Measurements from ENCODE around the gene MSRB1. TPM values are rescaled to one million over a fixed set of nuclear protein-coding genes. Genes with fewer than 3 reads are reported as not detected.
"Not testable (repeated sequence)": the region's sequence is repeated elsewhere in the genome, so short reads cannot be mapped to it uniquely, and the experiment has no call there.

The MSRB1 gene
- total RNA-seq, 1 donor from 2014 or later = 6.6 TPM

GRCh38 chr16:1938316-1938715 lies 4.7 kb downstream of the MSRB1 start:
- DNase-seq = no peak

- no peak for DNase-seq
Measured at GRCh38 chr16:1936945-1937479, 6.0 kb downstream of the MSRB1 start.

DNA sequence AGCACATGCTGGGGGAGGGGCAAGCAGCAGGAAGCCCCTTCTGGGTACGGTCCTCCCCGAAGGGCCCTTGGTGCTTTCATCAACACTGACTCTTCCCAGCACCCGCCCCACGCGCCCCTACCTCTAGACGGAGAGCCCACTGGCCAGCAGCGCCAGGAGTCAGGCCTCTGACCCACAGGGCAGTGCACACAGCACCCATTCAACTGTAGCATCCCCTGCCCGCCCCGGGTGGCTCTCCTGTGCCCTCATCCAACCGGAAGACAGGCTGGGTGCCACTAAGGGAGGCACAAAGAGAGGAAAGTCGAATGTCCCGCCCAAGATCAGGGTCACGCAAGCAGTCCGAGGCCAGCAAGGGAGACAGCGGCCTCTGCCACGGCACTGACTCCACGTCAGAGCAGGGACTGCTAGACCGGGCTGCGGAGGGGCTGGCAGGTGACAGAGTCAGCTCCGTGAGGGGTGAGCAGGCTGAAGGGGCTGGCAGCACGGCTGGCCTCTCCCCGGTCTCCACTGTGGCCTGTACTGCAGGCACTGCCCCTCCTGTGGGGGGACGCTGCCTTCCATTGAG lies 9.8 kb downstream of the MSRB1 start:
- no peak for DNase-seq

DNA sequence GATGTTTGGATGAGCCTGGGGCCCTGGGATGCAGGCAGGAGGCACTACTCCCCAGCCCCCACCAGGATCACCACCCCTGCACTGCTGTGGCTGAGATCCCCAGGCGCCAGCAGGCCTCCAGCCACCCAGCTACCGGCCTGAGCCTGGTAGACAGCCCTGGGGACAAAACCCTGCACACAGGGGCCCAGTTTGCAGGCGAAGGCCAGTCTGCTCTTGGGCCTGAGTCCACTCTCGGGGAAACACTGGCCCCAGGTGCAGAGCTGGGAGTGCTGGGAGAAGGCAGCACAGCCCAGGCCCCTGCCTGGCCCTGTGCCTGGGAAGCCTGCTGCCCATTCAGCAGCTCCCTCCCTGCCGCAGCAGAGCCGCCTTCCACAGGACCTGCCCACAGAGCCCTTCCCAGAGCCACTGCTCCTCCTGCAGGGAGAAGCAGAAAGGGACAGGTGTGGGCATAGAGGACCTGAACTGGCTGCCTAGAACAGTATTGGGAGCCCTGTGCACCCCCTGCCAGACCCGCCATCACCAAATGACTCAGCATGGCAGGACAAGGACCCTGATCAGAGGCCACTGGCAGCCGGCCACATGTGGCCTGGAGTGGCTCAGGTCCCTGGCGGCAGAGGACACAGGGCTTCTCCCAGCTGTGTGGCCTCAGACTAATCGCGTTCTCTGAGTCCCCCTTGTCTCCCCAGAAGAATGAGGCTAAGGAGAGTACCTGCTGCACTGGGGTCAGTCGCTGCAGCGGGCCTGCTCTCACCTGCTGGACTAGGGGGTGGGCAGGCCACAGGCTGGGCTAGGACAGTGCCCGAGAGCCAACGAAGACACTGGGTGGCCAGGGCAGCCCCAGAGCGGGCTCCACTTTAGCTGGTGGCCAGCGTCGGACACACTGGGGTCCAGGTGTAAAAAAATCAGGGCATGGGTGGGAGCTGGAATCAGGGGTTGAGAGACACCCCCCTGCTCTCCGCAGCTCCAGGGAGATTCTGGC lies 10.7 kb downstream of the MSRB1 start:
- DNase-seq = no peak

DNA sequence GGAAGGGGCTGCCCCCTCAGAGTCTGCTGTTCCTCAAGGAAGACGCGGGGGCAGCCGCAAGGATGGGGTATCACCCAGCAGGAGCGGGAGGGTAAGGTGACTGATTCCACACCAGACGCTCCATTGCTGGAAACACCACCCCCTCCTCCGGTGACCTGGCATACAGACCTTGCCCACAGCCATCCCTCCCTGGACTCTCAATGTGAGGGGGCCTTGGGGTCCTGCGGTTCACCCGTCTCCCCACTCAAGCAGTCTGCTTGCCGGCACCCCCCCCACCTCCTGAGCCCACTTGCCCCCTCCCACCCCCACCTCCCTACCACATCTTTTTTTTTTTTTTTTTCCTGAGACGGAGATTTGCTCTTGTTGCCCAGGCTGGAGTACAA lies 12.7 kb downstream of the MSRB1 start:
- DNase-seq = no peak

DNA sequence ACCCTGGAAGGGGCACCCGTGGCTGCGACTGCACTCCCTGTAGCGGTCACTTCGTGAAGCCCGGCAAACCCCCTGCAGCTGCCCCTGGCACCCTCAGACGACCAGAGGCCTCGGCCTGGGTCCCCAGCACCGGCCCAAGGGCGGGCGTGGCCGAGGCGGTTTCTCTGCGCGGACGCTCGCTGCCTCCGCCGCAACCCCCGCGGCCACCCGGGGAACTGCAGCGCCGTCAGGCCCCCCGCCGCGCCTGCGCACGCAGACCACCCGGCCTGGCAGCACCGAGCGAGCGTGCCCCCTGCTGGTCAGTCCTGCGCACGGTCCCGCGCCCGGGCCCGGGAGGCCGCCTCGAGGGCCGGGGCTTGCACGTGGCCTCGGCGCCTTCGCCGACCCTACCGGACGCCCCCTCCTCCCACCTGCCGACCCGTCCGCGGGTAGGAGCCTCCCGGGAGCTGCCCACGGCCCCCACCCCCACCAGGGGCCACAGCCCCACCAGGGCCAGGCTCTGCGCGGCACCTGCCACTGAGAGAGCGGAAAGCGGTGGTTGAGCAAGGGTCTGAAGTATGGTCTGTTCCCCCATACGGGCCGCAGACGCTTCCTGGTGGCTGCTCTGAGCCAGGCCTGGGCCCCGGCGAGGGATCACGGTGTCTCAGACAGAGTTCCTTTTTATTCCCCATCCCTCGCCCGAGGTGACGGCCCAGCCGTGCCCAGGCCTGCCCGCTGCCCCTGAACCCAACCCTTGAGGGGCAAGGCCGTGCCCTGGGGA lies 13.2 kb downstream of the MSRB1 start:
- DNase-seq = peak; percentile 89

DNA sequence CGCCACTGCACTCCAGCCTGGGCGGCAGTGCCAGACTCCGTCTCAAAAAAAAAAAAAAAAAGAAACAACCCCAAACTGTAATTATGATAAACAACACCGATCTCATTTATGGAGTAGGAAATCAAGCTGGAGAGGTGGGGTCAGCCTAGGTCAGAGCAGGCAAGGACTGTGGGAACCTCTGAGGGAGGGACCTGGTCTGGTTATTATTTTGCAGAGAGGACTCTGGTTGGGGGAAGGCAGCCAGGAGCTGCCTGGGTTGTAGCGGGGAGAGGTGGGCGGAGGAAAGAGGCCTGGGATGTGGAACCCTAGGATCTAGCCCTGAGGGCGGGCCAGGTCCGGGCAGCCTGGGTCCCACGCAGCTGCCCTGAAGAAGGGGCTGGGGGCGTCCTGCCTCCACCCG lies 13.9 kb downstream of the MSRB1 start:
- peak; percentile 32 for DNase-seq

- DNase-seq = no peak
Measured at GRCh38 chr16:1926271-1926670, 16.7 kb downstream of the MSRB1 start.

- no peak for DNase-seq
Measured at GRCh38 chr16:1924095-1924494, 18.9 kb downstream of the MSRB1 start.

DNA sequence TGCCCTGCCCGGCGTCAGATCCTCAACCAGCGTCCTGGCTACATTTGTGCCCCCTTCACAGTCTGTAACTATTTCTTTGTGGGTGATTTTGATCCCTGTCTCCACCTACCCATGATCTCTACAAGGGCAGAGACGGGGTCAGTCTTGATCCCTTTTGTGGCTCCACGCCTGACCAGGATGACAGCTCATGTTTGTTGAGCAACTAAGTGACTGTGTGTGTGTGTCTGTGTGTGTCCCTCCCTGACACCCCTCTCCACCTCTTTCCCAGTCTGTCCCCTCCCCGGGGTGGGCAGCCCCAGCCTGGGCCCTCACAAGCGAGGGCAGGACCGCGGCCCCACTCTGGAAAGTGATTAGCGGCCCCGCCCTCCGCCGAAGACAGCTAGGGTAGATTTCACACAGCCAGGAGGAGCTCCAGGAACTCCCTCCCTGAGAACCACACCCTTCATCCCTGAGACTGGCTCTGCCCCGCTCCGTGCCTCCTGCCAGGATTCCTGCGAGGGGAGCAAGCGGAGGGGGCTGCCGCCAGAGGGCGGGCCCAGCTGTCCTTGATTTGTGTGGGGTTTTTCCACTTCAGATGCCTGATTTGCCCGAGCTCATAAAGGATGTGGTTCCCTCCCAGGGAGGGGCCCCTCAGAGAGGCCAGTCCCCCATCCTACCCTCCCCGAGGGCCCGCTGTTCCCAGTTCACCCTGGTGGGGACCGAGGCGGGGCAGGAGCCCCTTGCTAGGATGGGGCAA lies 19.5 kb downstream of the MSRB1 start:
- DNase-seq = peak; percentile 19

DNA sequence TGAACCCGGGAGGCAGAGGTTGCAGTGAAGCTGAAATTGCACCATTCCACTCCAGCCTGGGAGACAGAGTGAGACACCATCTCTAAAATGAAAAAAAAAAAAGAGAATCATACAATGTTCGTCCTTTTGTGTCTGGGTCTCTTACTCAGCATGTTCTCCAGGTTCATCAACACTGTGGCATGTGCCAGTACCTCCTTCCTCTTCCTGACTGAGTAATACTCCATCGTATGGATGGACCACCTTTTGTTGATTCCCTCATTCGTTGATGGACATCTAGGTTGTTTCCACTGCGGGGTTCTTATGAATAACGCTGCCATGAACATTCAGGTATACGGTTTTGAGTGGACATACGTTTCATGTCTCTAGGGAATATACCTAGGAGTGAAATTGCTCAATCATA lies 20.6 kb downstream of the MSRB1 start:
- DNase-seq = no peak

DNA sequence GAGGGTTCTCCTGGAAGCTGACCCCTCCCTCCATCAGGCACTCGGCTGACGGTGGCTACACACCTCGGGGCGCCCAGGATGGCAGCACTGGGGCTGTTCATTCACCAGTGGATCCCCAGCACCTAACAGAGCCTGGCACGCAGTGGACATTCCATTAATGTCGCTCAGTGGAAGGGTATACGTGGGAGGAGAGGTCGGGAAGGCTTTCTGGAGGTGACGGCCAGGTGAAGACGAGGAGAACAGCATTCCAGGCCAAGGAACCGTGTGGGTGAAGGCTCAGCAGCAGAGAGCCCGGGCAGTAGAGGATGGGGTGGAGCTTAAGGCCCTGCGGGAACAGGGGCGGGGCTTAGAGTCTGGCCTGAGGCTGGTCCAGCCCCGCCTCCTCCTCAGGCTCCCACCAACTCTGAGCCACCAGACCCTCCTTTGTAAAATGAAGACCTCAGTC lies 22.2 kb downstream of the MSRB1 start:
- peak; percentile 33 for DNase-seq

DNA sequence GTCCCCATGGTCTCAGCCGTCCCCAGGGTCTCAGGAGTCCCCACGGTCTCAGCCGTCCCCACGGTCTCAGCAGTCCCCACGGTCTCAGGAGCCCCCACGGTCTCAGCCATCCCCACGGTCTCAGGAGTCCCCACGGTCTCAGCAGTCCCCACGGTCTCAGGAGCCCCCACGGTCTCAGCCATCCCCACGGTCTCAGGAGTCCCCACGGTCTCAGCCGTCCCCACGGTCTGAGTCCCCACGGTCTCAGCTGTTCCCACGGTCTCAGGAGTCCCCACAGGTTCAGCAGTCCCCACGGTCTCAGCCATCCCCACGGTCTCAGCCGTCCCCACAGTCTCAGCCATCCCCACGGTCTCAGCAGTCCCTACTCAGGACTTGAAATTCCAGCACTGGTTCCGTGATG lies 22.9 kb downstream of the MSRB1 start:
- DNase-seq = not testable (repeated sequence)

DNA sequence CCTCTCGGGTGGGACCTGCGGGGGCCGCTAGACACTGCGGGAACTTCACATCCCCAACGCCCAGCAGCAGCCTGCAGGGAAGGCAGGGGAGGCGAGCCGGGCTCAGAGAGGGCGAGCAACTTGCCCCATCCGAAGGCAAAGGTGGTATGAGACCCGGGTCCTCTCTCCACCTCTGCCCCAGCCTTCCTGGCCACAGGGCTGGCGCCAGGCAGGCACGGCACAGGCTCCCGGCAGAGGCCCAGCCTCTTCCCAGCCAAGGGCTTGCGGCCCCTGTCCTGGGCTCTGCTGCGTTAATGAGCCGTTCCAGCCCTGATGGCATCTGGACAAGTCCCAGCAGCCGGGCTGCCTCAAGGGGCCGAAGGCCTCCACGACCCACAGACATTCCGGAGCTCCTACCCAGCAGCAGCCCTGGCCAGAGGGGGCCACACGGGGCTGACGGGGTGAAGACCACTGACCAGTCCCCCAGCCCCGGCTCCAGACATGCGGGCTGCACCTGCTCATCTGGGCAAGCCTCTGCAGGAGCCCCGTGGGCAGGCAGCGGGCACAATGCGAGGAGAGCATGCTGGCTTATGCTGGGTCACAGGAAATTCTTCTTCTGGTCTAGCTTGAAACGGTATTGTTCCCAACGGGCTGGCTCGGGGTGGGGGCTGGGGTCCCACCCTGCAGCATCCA lies 23.5 kb downstream of the MSRB1 start:
- no peak for DNase-seq

DNA sequence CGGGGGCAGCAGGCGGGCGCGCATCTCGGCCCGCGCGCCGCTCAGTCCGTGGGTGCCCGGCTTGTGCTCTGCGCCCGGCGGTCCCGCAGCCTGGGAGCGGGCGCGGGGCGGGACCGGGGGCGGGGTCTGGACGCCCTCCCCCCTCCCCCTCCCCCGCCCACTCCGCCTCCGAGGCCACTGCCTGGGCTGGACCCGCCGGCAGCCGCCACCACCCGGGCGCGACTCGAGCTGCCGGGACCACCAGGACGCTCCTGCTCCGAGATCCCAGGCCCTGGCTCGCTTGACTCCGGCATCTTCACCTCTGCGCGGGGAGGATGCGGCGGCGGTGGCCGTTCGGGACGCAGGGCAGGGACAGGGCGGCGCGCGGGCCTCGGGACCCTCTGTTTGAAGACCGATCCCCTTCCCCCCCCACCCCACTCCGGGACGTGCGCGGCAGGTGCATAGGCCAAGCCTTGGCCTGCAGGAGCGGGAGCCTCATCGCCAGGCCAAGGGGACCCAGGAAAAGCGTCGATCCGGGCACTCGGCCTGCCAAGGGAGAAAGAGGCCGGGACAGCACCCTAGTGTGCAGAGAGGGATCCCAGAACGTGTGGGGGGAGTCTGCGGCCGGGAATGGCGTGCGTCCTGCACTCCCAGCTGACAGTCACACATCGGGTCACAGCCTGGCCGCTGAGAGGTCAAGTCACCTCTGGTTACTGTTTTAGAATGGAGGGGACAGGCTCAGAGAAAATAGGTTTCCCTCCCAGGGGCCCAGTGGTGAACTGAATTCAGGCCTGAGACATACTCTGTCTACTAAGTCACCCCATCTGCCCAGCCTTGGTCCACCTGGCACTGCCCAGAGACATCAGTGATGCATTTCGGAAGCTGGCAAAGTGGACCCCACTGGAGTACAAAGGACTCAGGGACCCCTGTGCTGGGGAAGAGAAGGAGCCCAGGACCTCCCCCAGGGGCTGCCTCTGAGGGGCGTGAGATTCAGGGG lies 24.4 kb downstream of the MSRB1 start, which contains the start of gene HS3ST6:
Gene HS3ST6 (minus strand): TSS at position 65 of the 976 bp plus-strand sequence. CDS start 92 bp downstream, outside the sequence.
- no peak for DNase-seq

- DNase-seq = no peak
Measured at GRCh38 chr16:1917665-1918350, 25.2 kb downstream of the MSRB1 start.

DNA sequence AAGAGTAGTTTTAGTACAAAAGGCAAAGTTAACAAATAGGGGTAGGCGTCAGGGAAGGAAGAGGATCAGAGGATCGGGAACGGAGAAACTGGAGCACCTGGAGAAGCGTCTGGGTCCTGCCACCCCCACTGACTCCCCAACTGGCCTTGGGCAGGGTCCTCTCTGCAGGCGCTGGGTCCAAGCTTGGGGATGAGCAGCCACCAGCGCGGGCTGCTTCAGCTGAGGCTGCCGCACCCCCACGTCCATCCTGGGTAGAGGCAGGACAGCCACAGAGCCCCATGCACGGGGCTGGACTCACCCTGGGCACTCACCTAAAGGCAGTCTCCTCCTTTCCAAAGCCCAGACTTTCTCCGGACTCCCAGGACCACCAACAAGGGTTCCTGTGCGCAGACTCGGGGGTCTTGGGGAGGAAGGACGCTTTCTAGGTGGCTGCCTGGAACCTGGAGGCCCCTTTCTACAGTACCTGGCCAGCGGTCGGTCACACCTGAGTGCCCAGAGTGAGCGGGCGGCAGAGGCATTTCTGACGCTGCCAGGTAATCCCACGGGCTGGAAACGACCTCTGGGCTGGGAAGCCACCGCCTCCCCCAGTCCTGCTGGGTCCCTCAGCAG lies 25.8 kb downstream of the MSRB1 start:
- DNase-seq = no peak

DNA sequence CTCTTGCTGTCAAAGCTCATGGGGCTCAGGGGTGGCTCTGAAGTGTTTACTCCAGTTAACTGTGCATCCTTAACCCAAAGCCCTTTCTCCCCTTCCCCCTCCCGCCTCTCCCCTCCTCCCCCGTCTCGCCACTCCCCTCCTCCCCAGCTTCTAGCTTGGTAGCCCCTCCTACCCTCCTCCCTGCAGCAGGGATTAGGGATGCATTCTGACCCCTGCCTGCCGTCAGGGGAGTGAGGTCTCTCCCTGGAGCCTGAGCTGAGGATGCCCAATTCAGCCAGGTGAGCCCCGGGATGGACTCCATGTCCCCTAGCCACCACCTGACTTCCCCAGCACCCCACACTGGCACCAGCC lies 26.4 kb downstream of the MSRB1 start:
- no peak for DNase-seq
